ENCODE measurements around the gene ZNF580.

Gene ZNF580

GRCh38 chr19:55686311-55687050 is 45.7 kb downstream of the ZNF580 start:
- H3K27me3 ChIP-seq (replicated peaks; ENCODE audit: control insufficient read depth, insufficient read depth, low read length): no peaks in the 10 kb centered on the region
- H3K36me3 ChIP-seq (ENCODE audit: control insufficient read depth, insufficient read depth, low read length, severe bottlenecking): peaks cover 61% of the 10 kb centered on the region
- H3K9me3 ChIP-seq (ENCODE audit: control insufficient read depth, low read length): no peaks in the 10 kb centered on the region
- DNase-seq (ENCODE audit: low read depth): no peak
- H3K4me1 ChIP-seq (ENCODE audit: control insufficient read depth, insufficient read depth, low read length): peaks cover 9% of the 10 kb centered on the region
- H3K9ac ChIP-seq (ENCODE audit: low read length): no peak overlapping the region
- H3K4me3 ChIP-seq (ENCODE audit: low read length): no peak overlapping the region

- H3K36me3 ChIP-seq (ENCODE audit: control insufficient read depth, insufficient read depth, low read length, severe bottlenecking): peaks cover 62% of the 10 kb centered on the region
- H3K9me3 ChIP-seq (ENCODE audit: control insufficient read depth, low read length): no peaks in the 10 kb centered on the region
- H3K9ac ChIP-seq (ENCODE audit: low read length): no peak overlapping the region
- no peak for DNase-seq (ENCODE audit: low read depth)
- H3K4me1 ChIP-seq (ENCODE audit: control insufficient read depth, insufficient read depth, low read length): no peaks in the 10 kb centered on the region
- H3K4me3 ChIP-seq (ENCODE audit: low read length): no peak overlapping the region
- H3K27me3 ChIP-seq (replicated peaks; ENCODE audit: control insufficient read depth, insufficient read depth, low read length): no peaks in the 10 kb centered on the region
Observed at GRCh38 chr19:55687281-55688201, 46.7 kb downstream of the ZNF580 start.

- Histone ChIP-seq H3K27me3 (replicated peaks; ENCODE audit: control insufficient read depth, insufficient read depth, low read length) (no peaks in the 10 kb centered on the region), H3K4me3 (ENCODE audit: low read length) (no peak overlapping the region), H3K9me3 (ENCODE audit: control insufficient read depth, low read length) (no peaks in the 10 kb centered on the region), H3K9ac (ENCODE audit: low read length) (no peak overlapping the region), H3K36me3 (ENCODE audit: control insufficient read depth, insufficient read depth, low read length, severe bottlenecking) (peaks cover 68% of the 10 kb centered on the region), H3K4me1 (ENCODE audit: control insufficient read depth, insufficient read depth, low read length) (no peaks in the 10 kb centered on the region)
- no peak for DNase-seq (ENCODE audit: low read depth)
Observed at GRCh38 chr19:55688422-55689218, 47.8 kb downstream of the ZNF580 start.

GRCh38 chr19:55689411-55690108 is 48.8 kb downstream of the ZNF580 start:
- H3K4me1 ChIP-seq (ENCODE audit: control insufficient read depth, insufficient read depth, low read length): no peaks in the 10 kb centered on the region
- H3K9ac ChIP-seq (ENCODE audit: low read length): no peak overlapping the region
- DNase-seq (ENCODE audit: low read depth): no peak
- H3K4me3 ChIP-seq (ENCODE audit: low read length): no peak overlapping the region
- H3K9me3 ChIP-seq (ENCODE audit: control insufficient read depth, low read length): no peaks in the 10 kb centered on the region
- H3K36me3 ChIP-seq (ENCODE audit: control insufficient read depth, insufficient read depth, low read length, severe bottlenecking): peaks cover 69% of the 10 kb centered on the region
- no peaks in the 10 kb centered on the region for H3K27me3 ChIP-seq (replicated peaks; ENCODE audit: control insufficient read depth, insufficient read depth, low read length)

- no peak for DNase-seq (ENCODE audit: low read depth)
- Histone ChIP-seq H3K36me3 (ENCODE audit: control insufficient read depth, insufficient read depth, low read length, severe bottlenecking) (peaks cover 66% of the 10 kb centered on the region), H3K4me3 (ENCODE audit: low read length) (no peak overlapping the region), H3K4me1 (ENCODE audit: control insufficient read depth, insufficient read depth, low read length) (no peaks in the 10 kb centered on the region), H3K27me3 (replicated peaks; ENCODE audit: control insufficient read depth, insufficient read depth, low read length) (no peaks in the 10 kb centered on the region), H3K9ac (ENCODE audit: low read length) (no peak overlapping the region), H3K9me3 (ENCODE audit: control insufficient read depth, low read length) (no peaks in the 10 kb centered on the region)
Observed at GRCh38 chr19:55690109-55690768, 49.4 kb downstream of the ZNF580 start.

GRCh38 chr19:55690769-55691545 is 50.2 kb downstream of the ZNF580 start:
- Histone ChIP-seq H3K9ac (ENCODE audit: low read length) (no peak overlapping the region), H3K4me3 (ENCODE audit: low read length) (no peak overlapping the region), H3K4me1 (ENCODE audit: control insufficient read depth, insufficient read depth, low read length) (no peaks in the 10 kb centered on the region), H3K27me3 (replicated peaks; ENCODE audit: control insufficient read depth, insufficient read depth, low read length) (no peaks in the 10 kb centered on the region), H3K9me3 (ENCODE audit: control insufficient read depth, low read length) (no peaks in the 10 kb centered on the region), H3K36me3 (ENCODE audit: control insufficient read depth, insufficient read depth, low read length, severe bottlenecking) (peaks cover 63% of the 10 kb centered on the region)
- DNase-seq (ENCODE audit: low read depth): no peak

- Histone ChIP-seq H3K36me3 (ENCODE audit: control insufficient read depth, insufficient read depth, low read length, severe bottlenecking) (peaks cover 68% of the 10 kb centered on the region), H3K4me3 (ENCODE audit: low read length) (no peak overlapping the region), H3K9me3 (ENCODE audit: control insufficient read depth, low read length) (no peaks in the 10 kb centered on the region), H3K27me3 (replicated peaks; ENCODE audit: control insufficient read depth, insufficient read depth, low read length) (no peaks in the 10 kb centered on the region), H3K4me1 (ENCODE audit: control insufficient read depth, insufficient read depth, low read length) (no peaks in the 10 kb centered on the region), H3K9ac (ENCODE audit: low read length) (no peak overlapping the region)
- no peak for DNase-seq (ENCODE audit: low read depth)
Observed at GRCh38 chr19:55691561-55692481, 51.0 kb downstream of the ZNF580 start.

GRCh38 chr19:55692681-55693081 is 51.9 kb downstream of the ZNF580 start:
- peaks cover 74% of the 10 kb centered on the region for H3K36me3 ChIP-seq (ENCODE audit: control insufficient read depth, insufficient read depth, low read length, severe bottlenecking)
- no peak overlapping the region for H3K9ac ChIP-seq (ENCODE audit: low read length)
- DNase-seq (ENCODE audit: low read depth): no peak
- no peak overlapping the region for H3K4me3 ChIP-seq (ENCODE audit: low read length)
- H3K9me3 ChIP-seq (ENCODE audit: control insufficient read depth, low read length): no peaks in the 10 kb centered on the region
- H3K27me3 ChIP-seq (replicated peaks; ENCODE audit: control insufficient read depth, insufficient read depth, low read length): no peaks in the 10 kb centered on the region
- no peaks in the 10 kb centered on the region for H3K4me1 ChIP-seq (ENCODE audit: control insufficient read depth, insufficient read depth, low read length)

All from adipocyte (in vitro differentiated cells).